GM23338 (cell line): ENCODE results near the gene POLDIP3. TPM values are rescaled to one million over a fixed set of nuclear protein-coding genes. Genes with fewer than 3 reads are reported as not detected.

Experiments
- ATAC-seq: fragments of 200-7000 bp; cut with Tn5 transposase; 3 replicates; pipeline ENCODE4 v1.9.1; 2020
- DNase-seq: peaks from one replicate; pipeline ENCODE4 v3.0.0-alpha.2; 2015; ENCODE audit warnings: low spot score
- H2AFZ ChIP-seq: fragments of 200-600 bp; sonication (generic); 2 replicates; pipeline ENCODE4 v1.8.0; 2016; ENCODE audit warnings: antibody characterized with exemption, mild to moderate bottlenecking, moderate library complexity
- H3F3A ChIP-seq: fragments of 200-600 bp; sonication (generic); replicated peaks from 2 replicates; pipeline ENCODE4 v1.8.0; 2017; ENCODE audit warnings: antibody characterized with exemption, mixed run types, low read depth
- H3K27ac ChIP-seq: fragments of 200-600 bp; sonication (generic); 2 replicates; pipeline ENCODE4 v1.6.1; 2016; ENCODE audit warnings: low read depth
- H3K27me3 ChIP-seq: fragments of 200-600 bp; sonication (generic); 2 replicates; pipeline ENCODE4 v1.8.0; 2016; ENCODE audit warnings: mild to moderate bottlenecking, mixed run types, moderate library complexity; ENCODE audit not compliant: insufficient read depth
- H3K36me3 ChIP-seq: fragments of 200-600 bp; sonication (generic); 2 replicates; pipeline ENCODE4 v1.8.0; 2016; ENCODE audit warnings: mild to moderate bottlenecking; ENCODE audit not compliant: insufficient read depth
- H3K4me1 ChIP-seq: fragments of 200-600 bp; sonication (generic); 2 replicates; pipeline ENCODE4 v1.8.0; 2016; ENCODE audit warnings: mild to moderate bottlenecking, moderate library complexity; ENCODE audit not compliant: insufficient read depth
- H3K4me2 ChIP-seq: fragments of 200-600 bp; sonication (generic); 2 replicates; pipeline ENCODE4 v1.7.1; 2017; ENCODE audit warnings: mixed run types
- H3K4me3 ChIP-seq: fragments of 200-600 bp; sonication (generic); 2 replicates; pipeline ENCODE4 v1.6.1; 2016; ENCODE audit warnings: mixed run types
- H3K79me2 ChIP-seq: fragments of 200-600 bp; sonication (generic); replicated peaks from 2 replicates; pipeline ENCODE4 v1.8.0; 2017; ENCODE audit warnings: mild to moderate bottlenecking; ENCODE audit not compliant: insufficient read depth
- H3K9me2 ChIP-seq: fragments of 200-600 bp; sonication (generic); 2 replicates; pipeline ENCODE4 v1.8.0; 2017; ENCODE audit not compliant: insufficient read depth
- H4K20me1 ChIP-seq: fragments of 200-600 bp; sonication (generic); replicated peaks from 2 replicates; pipeline ENCODE4 v1.8.0; 2017; ENCODE audit warnings: mild to moderate bottlenecking; ENCODE audit not compliant: insufficient read depth
- H3K27ac Mint-ChIP-seq: 2 replicates; pipeline ENCODE4 v1.8.0; 2020; ENCODE audit warnings: inconsistent platforms, mild to moderate bottlenecking, moderate library complexity, mixed read lengths
- H3K27me3 Mint-ChIP-seq: 3 replicates; pipeline ENCODE4 v1.8.0; 2022; ENCODE audit warnings: low read depth, mild to moderate bottlenecking, moderate library complexity, mixed read lengths, inconsistent platforms; ENCODE audit not compliant: insufficient read depth, poor library complexity
- H3K36me3 Mint-ChIP-seq: 3 replicates; pipeline ENCODE4 v1.8.0; 2021; ENCODE audit warnings: low read depth, mild to moderate bottlenecking, inconsistent platforms, moderate library complexity, mixed read lengths
- H3K4me1 Mint-ChIP-seq: 3 replicates; pipeline ENCODE4 v1.8.0; 2020; ENCODE audit warnings: mild to moderate bottlenecking, inconsistent platforms, mixed read lengths
- H3K4me3 Mint-ChIP-seq: 3 replicates; pipeline ENCODE4 v1.8.0; 2021; ENCODE audit warnings: moderate library complexity, mild to moderate bottlenecking, inconsistent platforms, mixed read lengths
- H3K9me3 Mint-ChIP-seq: 3 replicates; pipeline ENCODE4 v1.8.0; 2020; ENCODE audit warnings: moderate library complexity, mild to moderate bottlenecking, inconsistent platforms, mixed read lengths
- CREB1 ChIP-seq: fragments of 250-450 bp; sonication (Bioruptor Pico); IDR thresholded peaks from 2 replicates; pipeline ENCODE4 v1.5.0; 2020; ENCODE audit warnings: low read depth, mild to moderate bottlenecking, moderate library complexity
- EZH2 ChIP-seq: fragments of 200-600 bp; sonication (generic); IDR thresholded peaks from one replicate; pipeline ENCODE4 v1.8.0; 2017; ENCODE audit warnings: antibody characterized with exemption, mild to moderate bottlenecking, low read depth; ENCODE audit not compliant: unreplicated experiment
- EZH2phosphoT487 ChIP-seq: fragments of 200-600 bp; sonication (generic); IDR thresholded peaks from one replicate; pipeline ENCODE4 v1.8.1; 2018; ENCODE audit warnings: antibody characterized with exemption; ENCODE audit not compliant: unreplicated experiment
- JUNB ChIP-seq: IDR thresholded peaks from one replicate; pipeline ENCODE4 v1.6.1; 2016; ENCODE audit warnings: antibody characterized with exemption; ENCODE audit not compliant: unreplicated experiment
- NANOG ChIP-seq: IDR thresholded peaks from 2 replicates; pipeline ENCODE4 v1.6.1; 2016; ENCODE audit warnings: antibody characterized with exemption, borderline replicate concordance
- POLR2AphosphoS5 ChIP-seq: IDR thresholded peaks from 2 replicates; pipeline ENCODE4 v1.6.1; 2016; ENCODE audit warnings: antibody characterized with exemption, low read depth
- STAT1 ChIP-seq: IDR thresholded peaks from one replicate; pipeline ENCODE4 v1.6.1; 2016; ENCODE audit warnings: antibody characterized with exemption; ENCODE audit not compliant: unreplicated experiment
- ZNF114 ChIP-seq: fragments of 250-450 bp; sonication (Bioruptor Pico); IDR thresholded peaks from 2 replicates; pipeline ENCODE4 v1.5.0; 2020; ENCODE audit warnings: mild to moderate bottlenecking, moderate library complexity
- ZNF331 ChIP-seq: fragments of 250-450 bp; sonication (Bioruptor Pico); IDR thresholded peaks from 2 replicates; pipeline ENCODE4 v1.5.0; 2020; ENCODE audit warnings: low read depth, mild to moderate bottlenecking, moderate library complexity
- polyA plus RNA-seq: library from polyadenylated mRNA; unstranded; fragments of >200 nt; fragmentation: Nextera tagmentation; extraction: Ambion mirVana; gene quantifications from 2 replicates; pipeline ENCODE4 v1.2.1, GENCODE V29; 2016
- total RNA-seq: library from RNA; depleted of rRNA; stranded (reverse); fragments of >200 nt; shearing (Covaris generic); gene quantifications from 2 replicates; pipeline ENCODE4 v1.2.3, GENCODE V29; 2014
- TF ChIP-seq, protein P1 (sequence below), 2 experiments: fragments of 200-600 bp in 1 of 2; sonication (generic) in 1 of 2; conservative IDR thresholded peaks; 2 replicates each; pipeline versions ENCODE4 v1.5.1 to v1.6.1; 2016 to 2017; ENCODE audit warnings: antibody characterized with exemption in 2 of 2, low read depth in 2 of 2, mild to moderate bottlenecking in 2 of 2, moderate library complexity in 1 of 2
- TF ChIP-seq, protein P2 (sequence below): IDR thresholded peaks from one replicate; pipeline ENCODE4 v1.6.1; 2018; ENCODE audit warnings: antibody characterized with exemption; ENCODE audit not compliant: unreplicated experiment
- TF ChIP-seq, protein P3 (sequence below): fragments of 250-450 bp; sonication (Bioruptor Pico); IDR thresholded peaks from 2 replicates; pipeline ENCODE4 v1.5.0; 2020; ENCODE audit warnings: mild to moderate bottlenecking, moderate library complexity
- TF ChIP-seq, protein P4 (sequence below): IDR thresholded peaks from 2 replicates; pipeline ENCODE4 v1.6.1; 2016; ENCODE audit warnings: antibody characterized with exemption

Gene POLDIP3
- total and polyA plus RNA-seq, 2 experiments from 2014 or later, result 38.2 to 54.3 TPM

DNA sequence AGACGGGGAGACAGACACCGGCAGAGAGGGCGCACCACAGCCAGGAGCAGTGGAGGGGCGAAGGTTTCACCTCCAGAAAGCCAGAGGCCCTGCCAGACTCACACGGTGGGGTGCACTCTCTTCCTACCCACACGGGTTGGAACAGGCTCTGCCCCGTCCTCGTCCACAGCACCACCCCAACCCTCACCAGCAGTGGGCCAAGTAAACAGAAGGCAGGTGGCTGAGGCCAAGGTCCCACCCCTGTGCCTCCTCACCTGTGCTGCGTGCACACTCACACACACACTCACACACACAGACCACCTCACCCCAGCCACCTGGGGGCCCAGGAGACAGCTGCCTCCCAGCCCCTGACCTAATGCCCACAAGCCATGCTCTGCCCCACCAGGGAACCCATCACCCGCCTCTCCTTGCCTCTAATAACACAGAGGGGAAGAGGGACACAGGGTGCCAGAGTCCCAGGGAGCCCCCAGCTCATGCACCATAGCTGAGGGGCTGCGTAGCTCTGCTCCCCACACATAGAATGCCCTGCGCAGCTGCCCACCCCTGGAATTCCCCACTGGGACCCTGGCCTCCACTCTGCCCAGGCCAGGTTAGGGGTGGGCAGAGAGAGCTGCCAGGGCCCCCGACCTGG, 31.4 kb upstream of the POLDIP3 start:
- Histone ChIP-seq H3F3A (no peaks in the 10 kb centered on the region), H3K27me3 (no peaks in the 10 kb centered on the region), H3K79me2 (peaks cover 46% of the 10 kb centered on the region), H3K36me3 (no peaks in the 10 kb centered on the region), H3K4me3 (no peak overlapping the region), H3K27ac (no peak overlapping the region), H4K20me1 (peaks cover 9% of the 10 kb centered on the region), H3K4me1 (peaks cover 13% of the 10 kb centered on the region), H2AFZ (no peak overlapping the region), H3K4me2 (no peak overlapping the region), H3K9me2 (no peaks in the 10 kb centered on the region)
- Mint-ChIP-seq H3K9me3 (no peaks in the 10 kb centered on the region), H3K27me3 (peaks cover 22% of the 10 kb centered on the region), H3K27ac (no peak overlapping the region; the same call in 1 of the 2 replicates), H3K36me3 (no peaks in the 10 kb centered on the region), H3K4me3 (no peak overlapping the region), H3K4me1 (peaks cover 25% of the 10 kb centered on the region)
- ATAC-seq (no peak), DNase-seq (no peak)
- TF ChIP-seq EZH2, result no peak
- TF ChIP-seq, protein P1, sequence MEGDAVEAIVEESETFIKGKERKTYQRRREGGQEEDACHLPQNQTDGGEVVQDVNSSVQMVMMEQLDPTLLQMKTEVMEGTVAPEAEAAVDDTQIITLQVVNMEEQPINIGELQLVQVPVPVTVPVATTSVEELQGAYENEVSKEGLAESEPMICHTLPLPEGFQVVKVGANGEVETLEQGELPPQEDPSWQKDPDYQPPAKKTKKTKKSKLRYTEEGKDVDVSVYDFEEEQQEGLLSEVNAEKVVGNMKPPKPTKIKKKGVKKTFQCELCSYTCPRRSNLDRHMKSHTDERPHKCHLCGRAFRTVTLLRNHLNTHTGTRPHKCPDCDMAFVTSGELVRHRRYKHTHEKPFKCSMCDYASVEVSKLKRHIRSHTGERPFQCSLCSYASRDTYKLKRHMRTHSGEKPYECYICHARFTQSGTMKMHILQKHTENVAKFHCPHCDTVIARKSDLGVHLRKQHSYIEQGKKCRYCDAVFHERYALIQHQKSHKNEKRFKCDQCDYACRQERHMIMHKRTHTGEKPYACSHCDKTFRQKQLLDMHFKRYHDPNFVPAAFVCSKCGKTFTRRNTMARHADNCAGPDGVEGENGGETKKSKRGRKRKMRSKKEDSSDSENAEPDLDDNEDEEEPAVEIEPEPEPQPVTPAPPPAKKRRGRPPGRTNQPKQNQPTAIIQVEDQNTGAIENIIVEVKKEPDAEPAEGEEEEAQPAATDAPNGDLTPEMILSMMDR (conservative IDR thresholded peaks at IDR 0.05; ENCODE audit: low read depth in 2 of 2), result no peak
- no peak for TF ChIP-seq STAT1
- TF ChIP-seq, protein P2, sequence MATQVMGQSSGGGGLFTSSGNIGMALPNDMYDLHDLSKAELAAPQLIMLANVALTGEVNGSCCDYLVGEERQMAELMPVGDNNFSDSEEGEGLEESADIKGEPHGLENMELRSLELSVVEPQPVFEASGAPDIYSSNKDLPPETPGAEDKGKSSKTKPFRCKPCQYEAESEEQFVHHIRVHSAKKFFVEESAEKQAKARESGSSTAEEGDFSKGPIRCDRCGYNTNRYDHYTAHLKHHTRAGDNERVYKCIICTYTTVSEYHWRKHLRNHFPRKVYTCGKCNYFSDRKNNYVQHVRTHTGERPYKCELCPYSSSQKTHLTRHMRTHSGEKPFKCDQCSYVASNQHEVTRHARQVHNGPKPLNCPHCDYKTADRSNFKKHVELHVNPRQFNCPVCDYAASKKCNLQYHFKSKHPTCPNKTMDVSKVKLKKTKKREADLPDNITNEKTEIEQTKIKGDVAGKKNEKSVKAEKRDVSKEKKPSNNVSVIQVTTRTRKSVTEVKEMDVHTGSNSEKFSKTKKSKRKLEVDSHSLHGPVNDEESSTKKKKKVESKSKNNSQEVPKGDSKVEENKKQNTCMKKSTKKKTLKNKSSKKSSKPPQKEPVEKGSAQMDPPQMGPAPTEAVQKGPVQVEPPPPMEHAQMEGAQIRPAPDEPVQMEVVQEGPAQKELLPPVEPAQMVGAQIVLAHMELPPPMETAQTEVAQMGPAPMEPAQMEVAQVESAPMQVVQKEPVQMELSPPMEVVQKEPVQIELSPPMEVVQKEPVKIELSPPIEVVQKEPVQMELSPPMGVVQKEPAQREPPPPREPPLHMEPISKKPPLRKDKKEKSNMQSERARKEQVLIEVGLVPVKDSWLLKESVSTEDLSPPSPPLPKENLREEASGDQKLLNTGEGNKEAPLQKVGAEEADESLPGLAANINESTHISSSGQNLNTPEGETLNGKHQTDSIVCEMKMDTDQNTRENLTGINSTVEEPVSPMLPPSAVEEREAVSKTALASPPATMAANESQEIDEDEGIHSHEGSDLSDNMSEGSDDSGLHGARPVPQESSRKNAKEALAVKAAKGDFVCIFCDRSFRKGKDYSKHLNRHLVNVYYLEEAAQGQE, result no peak
- no peak for TF ChIP-seq JUNB
- TF ChIP-seq ZNF114 (CRISPR knock-in tag), result no peak
- no peak for TF ChIP-seq NANOG
- no peak for TF ChIP-seq EZH2phosphoT487
- TF ChIP-seq, protein P3, sequence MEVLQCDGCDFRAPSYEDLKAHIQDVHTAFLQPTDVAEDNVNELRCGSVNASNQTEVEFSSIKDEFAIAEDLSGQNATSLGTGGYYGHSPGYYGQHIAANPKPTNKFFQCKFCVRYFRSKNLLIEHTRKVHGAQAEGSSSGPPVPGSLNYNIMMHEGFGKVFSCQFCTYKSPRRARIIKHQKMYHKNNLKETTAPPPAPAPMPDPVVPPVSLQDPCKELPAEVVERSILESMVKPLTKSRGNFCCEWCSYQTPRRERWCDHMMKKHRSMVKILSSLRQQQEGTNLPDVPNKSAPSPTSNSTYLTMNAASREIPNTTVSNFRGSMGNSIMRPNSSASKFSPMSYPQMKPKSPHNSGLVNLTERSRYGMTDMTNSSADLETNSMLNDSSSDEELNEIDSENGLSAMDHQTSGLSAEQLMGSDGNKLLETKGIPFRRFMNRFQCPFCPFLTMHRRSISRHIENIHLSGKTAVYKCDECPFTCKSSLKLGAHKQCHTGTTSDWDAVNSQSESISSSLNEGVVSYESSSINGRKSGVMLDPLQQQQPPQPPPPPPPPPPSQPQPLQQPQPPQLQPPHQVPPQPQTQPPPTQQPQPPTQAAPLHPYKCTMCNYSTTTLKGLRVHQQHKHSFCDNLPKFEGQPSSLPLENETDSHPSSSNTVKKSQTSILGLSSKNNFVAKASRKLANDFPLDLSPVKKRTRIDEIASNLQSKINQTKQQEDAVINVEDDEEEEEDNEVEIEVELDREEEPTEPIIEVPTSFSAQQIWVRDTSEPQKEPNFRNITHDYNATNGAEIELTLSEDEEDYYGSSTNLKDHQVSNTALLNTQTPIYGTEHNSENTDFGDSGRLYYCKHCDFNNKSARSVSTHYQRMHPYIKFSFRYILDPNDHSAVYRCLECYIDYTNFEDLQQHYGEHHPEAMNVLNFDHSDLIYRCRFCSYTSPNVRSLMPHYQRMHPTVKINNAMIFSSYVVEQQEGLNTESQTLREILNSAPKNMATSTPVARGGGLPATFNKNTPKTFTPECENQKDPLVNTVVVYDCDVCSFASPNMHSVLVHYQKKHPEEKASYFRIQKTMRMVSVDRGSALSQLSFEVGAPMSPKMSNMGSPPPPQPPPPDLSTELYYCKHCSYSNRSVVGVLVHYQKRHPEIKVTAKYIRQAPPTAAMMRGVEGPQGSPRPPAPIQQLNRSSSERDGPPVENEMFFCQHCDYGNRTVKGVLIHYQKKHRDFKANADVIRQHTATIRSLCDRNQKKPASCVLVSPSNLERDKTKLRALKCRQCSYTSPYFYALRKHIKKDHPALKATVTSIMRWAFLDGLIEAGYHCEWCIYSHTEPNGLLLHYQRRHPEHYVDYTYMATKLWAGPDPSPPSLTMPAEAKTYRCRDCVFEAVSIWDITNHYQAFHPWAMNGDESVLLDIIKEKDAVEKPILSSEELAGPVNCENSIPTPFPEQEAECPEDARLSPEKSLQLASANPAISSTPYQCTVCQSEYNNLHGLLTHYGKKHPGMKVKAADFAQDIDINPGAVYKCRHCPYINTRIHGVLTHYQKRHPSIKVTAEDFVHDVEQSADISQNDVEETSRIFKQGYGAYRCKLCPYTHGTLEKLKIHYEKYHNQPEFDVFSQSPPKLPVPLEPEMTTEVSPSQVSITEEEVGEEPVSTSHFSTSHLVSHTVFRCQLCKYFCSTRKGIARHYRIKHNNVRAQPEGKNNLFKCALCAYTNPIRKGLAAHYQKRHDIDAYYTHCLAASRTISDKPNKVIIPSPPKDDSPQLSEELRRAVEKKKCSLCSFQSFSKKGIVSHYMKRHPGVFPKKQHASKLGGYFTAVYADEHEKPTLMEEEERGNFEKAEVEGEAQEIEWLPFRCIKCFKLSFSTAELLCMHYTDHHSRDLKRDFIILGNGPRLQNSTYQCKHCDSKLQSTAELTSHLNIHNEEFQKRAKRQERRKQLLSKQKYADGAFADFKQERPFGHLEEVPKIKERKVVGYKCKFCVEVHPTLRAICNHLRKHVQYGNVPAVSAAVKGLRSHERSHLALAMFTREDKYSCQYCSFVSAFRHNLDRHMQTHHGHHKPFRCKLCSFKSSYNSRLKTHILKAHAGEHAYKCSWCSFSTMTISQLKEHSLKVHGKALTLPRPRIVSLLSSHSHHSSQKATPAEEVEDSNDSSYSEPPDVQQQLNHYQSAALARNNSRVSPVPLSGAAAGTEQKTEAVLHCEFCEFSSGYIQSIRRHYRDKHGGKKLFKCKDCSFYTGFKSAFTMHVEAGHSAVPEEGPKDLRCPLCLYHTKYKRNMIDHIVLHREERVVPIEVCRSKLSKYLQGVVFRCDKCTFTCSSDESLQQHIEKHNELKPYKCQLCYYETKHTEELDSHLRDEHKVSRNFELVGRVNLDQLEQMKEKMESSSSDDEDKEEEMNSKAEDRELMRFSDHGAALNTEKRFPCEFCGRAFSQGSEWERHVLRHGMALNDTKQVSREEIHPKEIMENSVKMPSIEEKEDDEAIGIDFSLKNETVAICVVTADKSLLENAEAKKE, result no peak
- TF ChIP-seq CREB1 (CRISPR knock-in tag), result no peak
- TF ChIP-seq, protein P4, sequence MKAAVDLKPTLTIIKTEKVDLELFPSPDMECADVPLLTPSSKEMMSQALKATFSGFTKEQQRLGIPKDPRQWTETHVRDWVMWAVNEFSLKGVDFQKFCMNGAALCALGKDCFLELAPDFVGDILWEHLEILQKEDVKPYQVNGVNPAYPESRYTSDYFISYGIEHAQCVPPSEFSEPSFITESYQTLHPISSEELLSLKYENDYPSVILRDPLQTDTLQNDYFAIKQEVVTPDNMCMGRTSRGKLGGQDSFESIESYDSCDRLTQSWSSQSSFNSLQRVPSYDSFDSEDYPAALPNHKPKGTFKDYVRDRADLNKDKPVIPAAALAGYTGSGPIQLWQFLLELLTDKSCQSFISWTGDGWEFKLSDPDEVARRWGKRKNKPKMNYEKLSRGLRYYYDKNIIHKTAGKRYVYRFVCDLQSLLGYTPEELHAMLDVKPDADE, result no peak
- no peak for TF ChIP-seq ZNF331
- no peak for TF ChIP-seq POLR2AphosphoS5
